HG03354 (cell line): Measurements from ENCODE around the gene NLGN1.

Experiments
- ATAC-seq: cut with Tn5 transposase; IDR thresholded peaks from one replicate; pipeline ENCODE4 v1.9.1; 2021; ENCODE audit warnings: mild to moderate bottlenecking; ENCODE audit not compliant: unreplicated experiment, poor library complexity, severe bottlenecking

The NLGN1 gene

DNA sequence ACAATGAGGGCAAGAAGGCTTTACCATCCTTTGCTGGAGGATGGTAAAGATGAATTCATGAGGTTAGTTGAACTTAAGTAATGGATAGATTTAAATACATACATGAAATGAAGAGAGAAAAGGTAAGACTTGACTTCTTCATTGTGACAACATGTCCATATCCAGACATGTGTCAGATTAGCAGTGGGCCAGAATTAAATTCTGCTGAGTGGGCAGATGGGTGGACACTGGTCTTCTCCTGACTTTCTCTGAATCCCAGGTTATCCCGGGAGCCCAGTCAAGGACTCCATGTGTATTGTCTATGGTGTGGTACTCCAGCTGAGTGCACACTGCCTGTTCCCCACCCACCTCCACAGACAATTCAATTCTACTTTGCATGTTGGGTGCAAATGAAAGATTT is 603.1 kb downstream of the NLGN1 start:
- no peak for ATAC-seq

DNA sequence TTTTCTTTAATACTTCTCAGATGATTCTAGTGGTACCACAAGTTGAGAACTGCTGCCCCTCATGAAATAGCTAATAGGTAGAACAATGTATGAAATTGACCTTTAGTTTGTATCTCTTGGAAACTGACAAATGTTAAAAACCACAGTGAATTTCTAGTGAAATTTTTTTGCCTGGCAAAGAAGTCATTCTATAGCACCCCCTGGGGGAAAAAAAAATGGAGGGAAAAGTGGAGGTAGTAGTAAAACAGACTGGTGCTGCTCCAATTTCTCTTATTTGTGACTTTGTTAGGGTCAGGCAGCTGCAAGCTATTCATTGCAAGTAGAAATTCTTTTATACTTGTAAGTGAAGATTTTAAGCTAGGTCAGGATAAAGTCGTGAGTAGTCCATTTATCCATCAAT is 605.0 kb downstream of the NLGN1 start:
- ATAC-seq = no peak

DNA sequence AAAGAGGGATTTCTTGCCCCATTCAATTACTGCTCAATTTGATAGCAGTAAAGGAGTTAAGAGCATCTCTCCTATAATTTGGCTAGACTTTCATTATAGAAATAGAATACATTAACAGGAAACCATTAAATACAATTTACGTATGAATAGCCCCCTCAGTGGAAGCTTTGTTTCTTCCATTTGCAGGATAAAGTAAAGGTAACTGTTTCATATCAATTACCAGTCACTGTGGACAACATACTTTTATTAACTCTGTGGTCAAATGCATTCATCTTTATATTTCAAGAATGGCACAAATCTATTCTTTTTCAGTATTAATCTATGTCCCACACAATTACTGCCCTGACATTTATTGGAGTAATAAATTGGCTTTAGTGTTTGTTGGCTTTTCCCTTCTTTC is 613.4 kb downstream of the NLGN1 start:
- ATAC-seq = no peak

DNA sequence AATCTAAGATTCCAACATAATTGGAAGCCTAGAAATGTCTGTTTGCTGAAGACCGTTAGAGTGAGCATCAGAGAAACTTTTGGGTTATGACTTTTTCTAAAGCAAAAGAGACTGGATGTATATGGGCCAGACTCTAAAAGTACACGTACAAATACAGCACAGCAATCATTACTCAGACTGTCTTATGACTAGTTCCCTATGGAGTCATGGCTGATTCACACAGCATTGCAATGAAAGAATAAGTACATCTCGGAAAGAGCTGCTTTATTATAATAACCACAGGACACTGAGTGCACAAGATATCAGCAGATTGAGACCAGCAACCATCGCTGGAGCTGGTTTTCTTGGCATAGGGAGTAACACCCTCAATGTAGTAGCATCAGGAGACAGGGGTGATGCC is 618.6 kb downstream of the NLGN1 start:
- ATAC-seq = no peak

DNA sequence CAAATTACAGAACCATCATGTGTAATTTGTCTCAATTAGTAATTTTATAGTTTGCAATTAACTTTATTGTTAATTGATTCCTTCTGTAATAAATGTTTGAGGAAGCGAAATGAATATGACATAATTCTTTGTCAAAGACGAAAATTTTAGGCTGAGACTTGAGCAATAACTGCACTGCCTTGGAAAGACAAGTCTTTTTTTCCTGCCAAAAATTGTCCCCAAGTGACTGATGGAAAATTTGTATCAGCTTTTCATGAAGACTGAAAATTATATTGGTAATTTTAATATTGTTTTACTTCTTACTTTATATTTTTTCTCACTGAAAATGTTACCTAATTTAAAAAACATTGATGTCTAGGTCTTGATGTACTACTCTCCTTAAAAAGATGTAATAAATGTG is 622.6 kb downstream of the NLGN1 start:
- no peak for ATAC-seq

DNA sequence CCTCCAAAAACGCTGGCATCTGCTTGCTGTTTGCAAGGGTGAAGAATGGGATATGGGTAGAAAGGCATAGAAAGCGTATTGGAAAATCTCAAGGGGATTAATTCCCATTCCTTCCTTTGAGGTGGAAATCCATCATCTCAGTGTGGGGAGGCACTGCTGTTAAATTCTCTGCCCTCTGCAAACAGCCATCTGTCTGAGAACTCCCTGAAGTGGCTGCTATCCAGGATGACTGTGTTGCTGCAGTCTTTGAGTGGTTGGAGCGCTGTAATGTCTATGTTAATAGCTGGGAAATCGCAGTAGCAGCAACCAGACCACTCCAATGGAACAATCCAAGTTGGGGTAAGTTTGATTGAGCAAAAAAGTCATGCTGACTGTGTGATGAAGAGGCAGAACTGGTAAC is 625.9 kb downstream of the NLGN1 start:
- ATAC-seq = no peak

DNA sequence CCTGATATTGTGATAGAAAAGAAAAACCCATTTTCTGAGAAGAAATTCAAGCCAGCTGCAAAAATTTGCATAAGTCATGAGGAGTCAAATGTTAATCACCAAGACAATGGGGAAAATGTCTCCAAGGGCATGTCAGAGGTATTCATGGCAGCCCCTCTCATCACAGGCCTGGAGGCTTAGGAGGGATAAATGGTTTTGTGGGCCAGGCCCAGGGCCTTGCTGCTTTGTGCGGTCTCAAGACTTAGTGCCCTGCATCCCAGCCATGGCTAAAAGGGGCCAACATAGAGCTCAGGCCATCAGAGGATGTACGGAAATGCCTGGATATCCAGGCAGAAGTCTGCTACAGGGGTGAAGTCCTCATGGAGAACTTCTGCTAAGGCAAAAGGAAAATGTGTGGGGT is 631.1 kb downstream of the NLGN1 start:
- ATAC-seq = no peak

- ATAC-seq = no peak
Observed at GRCh38 chr3:174035328-174035886, 637.9 kb downstream of the NLGN1 start.

DNA sequence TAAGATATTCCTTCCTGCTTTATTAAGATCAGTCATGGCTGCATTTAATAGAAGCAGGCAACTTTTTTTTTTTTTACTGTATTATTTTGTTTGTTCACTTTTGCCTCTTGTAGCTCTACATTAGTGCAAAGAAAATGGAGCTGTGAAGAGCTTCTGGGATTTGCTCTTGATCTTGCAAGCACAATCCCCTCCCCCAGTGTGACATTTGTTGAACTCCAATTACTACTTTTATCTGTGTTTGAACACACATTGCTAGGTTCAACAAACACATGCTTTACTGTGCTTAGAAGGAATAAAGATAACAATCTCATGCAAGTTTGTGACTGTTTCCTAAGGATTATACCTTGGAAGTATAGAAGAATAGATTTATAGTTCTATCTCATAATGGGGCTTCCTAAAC is 648.8 kb downstream of the NLGN1 start:
- ATAC-seq = no peak

GRCh38 chr3:174049472-174049871 is 651.9 kb downstream of the NLGN1 start:
- no peak for ATAC-seq

- ATAC-seq = no peak
Observed at GRCh38 chr3:174051191-174051590, 653.6 kb downstream of the NLGN1 start.

GRCh38 chr3:174058804-174059203 is 661.3 kb downstream of the NLGN1 start:
- ATAC-seq = no peak

GRCh38 chr3:174060431-174060830 is 662.9 kb downstream of the NLGN1 start:
- ATAC-seq = no peak

DNA sequence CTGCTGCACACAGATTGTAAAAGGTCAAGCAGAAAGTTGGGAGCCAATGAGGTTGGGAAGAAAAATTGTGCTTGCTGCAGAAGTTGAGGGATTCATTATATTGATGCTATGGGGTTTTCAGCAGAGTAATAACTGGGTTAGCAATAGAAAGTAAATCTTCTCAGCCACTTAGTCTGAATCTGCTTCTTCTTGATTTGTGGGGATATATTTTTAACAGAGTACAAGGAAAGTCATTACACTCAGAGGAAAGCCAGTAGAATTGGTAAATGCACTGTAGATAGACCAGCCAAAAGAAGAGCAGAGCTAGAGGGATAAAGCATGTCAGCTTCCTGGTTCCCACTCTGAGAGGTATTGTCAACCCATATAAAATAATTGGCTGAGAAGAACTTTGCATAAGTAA is 663.6 kb downstream of the NLGN1 start:
- no peak for ATAC-seq

DNA sequence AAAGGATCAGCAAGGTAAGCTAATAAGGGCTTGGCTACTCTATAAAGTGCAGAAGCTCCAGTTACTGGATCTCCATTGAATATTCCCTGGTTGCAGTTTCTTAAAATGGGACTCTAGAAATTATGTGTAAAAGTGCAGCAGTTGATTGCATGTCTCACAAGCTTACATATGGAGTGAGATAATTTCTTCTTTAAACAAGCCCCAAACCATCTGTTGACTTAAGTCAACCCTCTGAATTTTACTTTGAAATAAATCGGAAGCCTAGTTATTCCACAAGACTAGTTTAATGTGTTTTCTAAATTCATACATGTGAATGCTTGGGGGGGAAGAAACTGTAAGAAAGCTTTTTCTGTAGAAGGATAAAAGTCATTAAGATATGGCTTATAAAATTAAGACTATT is 664.2 kb downstream of the NLGN1 start:
- no peak for ATAC-seq

- ATAC-seq = no peak
Observed at GRCh38 chr3:174062923-174063322, 665.4 kb downstream of the NLGN1 start.

DNA sequence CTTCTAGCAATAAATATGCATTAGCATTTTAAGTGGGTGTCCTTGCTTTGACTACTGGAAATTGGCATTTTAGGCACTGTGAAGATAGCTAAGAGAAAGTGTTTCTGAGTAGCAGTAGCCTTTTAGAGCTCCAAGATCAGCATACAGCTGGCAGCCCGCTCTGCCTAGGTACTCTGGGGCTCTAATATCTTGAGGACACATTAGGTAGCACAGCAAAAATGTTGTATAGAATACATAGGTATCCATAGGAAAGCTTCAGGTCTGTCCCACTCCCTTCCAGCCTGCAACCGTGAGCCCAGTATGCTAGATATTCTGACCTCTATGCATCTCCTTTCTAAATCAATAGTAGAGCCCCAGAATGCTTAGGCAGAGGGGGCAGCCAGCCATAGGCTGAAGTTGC is 670.5 kb downstream of the NLGN1 start:
- ATAC-seq = no peak

DNA sequence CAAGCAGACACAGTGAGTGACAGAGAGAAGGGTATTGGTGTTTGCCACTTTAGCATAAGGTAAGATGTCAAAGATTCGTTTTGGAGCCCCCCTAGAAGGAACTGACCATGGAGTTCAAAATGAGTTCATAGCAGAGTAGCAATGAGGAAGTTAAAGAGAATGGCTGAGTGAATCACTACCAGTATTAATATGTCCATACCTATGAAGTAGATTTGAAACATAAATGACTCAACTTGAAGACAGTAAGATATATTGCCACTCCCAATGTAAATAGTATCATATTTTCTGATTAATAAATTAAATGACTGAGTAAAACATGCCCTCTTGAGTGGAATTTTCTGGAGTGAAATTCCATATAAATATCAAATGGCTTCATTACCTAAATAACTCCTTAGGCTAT is 675.1 kb downstream of the NLGN1 start:
- no peak for ATAC-seq

DNA sequence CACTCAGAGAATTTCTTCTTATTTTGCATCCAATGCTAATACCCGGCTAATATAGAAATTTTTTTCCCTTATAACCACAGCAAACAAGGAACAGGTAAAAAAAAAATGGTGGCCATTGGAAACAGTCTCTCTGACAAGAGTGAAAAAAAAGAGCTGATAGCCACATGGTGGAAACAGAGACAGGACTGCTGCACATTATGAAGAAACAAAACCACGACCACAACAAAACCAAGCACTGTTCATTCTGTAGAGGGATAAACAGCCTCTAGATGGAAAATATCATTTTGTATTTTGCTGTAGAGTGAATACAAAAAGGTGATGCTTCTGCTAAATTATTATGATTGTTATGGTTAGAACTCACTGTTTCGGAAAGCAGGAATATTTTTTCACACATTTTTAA is 686.2 kb downstream of the NLGN1 start:
- ATAC-seq = no peak

GRCh38 chr3:174089592-174089991 is 692.0 kb downstream of the NLGN1 start:
- ATAC-seq = no peak

DNA sequence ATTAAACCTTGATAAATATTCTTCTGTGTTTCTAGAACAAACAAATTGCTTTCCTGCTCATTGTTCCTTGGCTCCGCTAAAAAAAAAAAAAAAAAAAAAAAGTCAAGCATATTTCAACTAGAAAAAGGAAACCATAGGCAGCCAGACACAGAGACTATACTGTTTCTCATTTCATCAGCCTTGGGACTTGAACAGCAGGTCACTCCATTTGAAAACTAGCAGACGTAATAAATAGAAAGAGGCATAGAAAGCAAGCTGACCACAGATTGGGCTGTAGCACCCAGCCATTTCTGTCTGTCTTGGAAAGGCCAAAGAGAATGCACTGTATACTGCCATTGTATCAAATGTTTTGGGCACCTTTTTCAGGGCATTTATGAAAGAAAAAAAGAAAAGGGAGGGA is 697.1 kb downstream of the NLGN1 start:
- ATAC-seq = no peak

DNA sequence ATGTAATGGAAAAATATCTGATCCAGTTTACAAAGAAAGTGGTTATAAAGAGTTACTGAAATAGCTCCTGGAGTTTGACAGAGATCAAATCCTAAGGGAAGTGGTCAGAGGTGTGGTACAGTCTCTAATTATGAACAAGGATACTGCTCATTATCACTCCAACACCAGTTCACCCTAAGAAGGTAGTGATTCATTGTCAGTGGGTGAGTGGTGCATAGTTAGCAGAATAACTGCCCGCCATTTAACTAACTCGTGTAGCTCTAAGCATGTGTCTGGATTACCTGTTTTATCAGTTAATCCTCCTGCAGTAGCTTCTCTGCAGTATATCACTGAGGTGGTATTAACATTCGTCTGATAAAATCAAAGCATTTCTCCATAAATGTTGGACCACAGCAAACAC is 700.1 kb downstream of the NLGN1 start:
- ATAC-seq = no peak

DNA sequence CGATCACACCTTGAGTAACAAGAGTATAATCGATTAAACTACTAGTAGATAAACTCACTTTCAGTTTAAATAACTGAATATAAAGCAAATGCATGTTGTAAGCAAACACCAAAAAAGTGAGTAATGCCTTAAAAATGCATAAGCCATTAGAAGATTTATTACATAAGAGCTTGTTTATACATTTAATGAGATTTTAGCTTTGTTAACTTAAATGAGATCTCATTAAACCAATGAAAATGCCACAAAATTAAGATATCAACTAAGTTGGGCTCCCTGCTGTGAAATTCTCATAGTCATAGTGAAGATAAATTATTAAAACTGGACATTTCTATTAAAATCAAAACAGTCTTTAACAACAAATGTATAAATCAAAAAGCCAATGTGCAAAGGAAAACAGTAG is 701.2 kb downstream of the NLGN1 start:
- ATAC-seq = no peak
